ENCODE measurements around the gene ALCAM. TPM values are rescaled to one million over a fixed set of nuclear protein-coding genes. Genes with fewer than 3 reads are reported as not detected.

ALCAM gene
- total RNA-seq, 1 donor from 2014 or later: 26.1 TPM

DNA sequence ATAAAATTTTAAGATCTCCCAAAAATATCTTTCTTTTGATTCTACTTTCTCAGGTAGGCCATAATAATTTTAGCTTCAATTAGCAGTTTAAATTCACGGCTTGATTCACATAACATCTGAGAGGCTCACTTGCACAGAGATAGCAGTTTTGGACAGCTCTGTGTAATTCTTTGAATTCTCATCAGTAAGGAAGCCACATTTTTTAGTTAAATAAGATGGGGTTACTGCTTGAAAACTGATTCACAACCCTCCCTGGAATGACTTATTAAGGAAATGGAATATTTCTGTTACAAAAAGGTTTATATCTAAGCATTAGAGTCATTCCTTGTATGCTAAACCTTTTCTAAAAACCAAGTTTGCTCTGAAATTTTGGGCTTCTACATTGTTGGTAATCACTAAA is 212.7 kb downstream of the ALCAM start:
- Histone ChIP-seq H3K9me3 (no peaks in the 10 kb centered on the region), H3K4me3 (no peak overlapping the region), H3K36me3 (peaks cover 0 to 6% of the 10 kb centered on the region in 2 donors), H3K4me1 (no peaks in the 10 kb centered on the region), H3K27me3 (no peaks in the 10 kb centered on the region), H3K27ac (no peak overlapping the region)
- TF ChIP-seq, protein P1, sequence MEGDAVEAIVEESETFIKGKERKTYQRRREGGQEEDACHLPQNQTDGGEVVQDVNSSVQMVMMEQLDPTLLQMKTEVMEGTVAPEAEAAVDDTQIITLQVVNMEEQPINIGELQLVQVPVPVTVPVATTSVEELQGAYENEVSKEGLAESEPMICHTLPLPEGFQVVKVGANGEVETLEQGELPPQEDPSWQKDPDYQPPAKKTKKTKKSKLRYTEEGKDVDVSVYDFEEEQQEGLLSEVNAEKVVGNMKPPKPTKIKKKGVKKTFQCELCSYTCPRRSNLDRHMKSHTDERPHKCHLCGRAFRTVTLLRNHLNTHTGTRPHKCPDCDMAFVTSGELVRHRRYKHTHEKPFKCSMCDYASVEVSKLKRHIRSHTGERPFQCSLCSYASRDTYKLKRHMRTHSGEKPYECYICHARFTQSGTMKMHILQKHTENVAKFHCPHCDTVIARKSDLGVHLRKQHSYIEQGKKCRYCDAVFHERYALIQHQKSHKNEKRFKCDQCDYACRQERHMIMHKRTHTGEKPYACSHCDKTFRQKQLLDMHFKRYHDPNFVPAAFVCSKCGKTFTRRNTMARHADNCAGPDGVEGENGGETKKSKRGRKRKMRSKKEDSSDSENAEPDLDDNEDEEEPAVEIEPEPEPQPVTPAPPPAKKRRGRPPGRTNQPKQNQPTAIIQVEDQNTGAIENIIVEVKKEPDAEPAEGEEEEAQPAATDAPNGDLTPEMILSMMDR (IDR thresholded peaks at IDR 0.05): no peak
- intact Hi-C loops (cut with DNase I): no loop called here
- DNase-seq (ENCODE audit: low spot score in 2 of 2): no peak

DNA sequence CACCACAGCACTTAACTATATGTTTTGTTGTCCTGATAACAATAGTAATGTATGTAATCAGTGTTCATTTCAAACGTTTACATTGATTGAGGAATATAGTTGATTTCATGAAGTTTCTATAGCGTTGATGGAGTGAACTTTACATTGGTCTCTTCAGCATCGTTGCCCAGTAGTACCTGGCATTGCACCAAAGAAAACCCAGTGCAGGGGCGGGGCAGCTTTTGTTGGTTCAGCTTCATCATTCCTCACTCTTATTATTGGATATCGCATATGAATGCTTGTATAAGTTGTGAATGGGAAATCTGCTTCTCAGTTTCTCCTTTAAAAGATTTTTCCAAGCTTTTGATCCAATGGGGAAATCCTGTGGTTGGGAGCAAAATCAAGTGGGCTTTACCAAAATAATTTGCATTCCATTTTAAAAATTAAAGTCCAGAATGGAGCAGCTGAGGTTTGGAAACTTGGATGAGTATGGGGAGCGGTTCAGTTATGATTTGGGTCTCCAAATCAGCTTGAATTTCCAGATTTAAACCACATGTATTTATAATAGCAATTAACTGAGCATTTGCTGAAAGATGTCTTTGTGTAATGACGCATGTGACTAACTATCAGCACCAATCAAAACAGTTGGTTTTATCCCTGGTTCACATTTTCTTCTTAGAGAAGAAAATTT is 213.7 kb downstream of the ALCAM start:
- Histone ChIP-seq H3K4me1 (no peaks in the 10 kb centered on the region), H3K9me3 (no peaks in the 10 kb centered on the region), H3K27ac (no peak overlapping the region), H3K27me3 (no peaks in the 10 kb centered on the region), H3K36me3 (peaks cover 0 to 6% of the 10 kb centered on the region in 2 donors), H3K4me3 (no peak overlapping the region)
- intact Hi-C loops (cut with DNase I): no loop called here
- DNase-seq (ENCODE audit: low spot score in 2 of 2): no peak
- TF ChIP-seq, protein P1 (IDR thresholded peaks at IDR 0.05): no peak

DNA sequence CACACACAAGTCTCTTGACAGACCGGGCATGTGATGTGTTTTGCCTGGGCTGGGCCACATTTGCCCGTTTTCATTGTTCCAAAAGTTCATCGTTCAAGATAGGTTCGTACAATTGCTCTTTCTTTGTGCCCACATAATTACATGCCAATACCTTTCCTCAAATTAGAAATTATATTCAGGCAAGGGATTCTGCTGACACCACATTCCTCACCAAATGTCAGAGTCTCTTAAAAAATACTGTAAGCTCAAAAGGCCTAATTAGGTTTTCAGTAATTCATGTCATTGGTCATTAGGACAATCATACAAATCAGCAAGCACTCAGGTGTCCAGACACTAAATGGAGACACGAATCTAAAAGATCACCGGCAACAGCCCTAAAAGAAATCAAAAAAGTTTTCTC is 215.3 kb downstream of the ALCAM start:
- no peaks in the 10 kb centered on the region for H3K27me3 ChIP-seq
- intact Hi-C loops (cut with DNase I): no loop called here
- TF ChIP-seq, protein P1 (IDR thresholded peaks at IDR 0.05): no peak
- DNase-seq (ENCODE audit: low spot score in 2 of 2): no peak
- H3K4me1 ChIP-seq: no peaks in the 10 kb centered on the region
- no peaks in the 10 kb centered on the region for H3K9me3 ChIP-seq
- H3K36me3 ChIP-seq: peaks cover 0 to under 1% of the 10 kb centered on the region in 2 donors
- H3K27ac ChIP-seq: no peak overlapping the region
- H3K4me3 ChIP-seq: no peak overlapping the region

DNA sequence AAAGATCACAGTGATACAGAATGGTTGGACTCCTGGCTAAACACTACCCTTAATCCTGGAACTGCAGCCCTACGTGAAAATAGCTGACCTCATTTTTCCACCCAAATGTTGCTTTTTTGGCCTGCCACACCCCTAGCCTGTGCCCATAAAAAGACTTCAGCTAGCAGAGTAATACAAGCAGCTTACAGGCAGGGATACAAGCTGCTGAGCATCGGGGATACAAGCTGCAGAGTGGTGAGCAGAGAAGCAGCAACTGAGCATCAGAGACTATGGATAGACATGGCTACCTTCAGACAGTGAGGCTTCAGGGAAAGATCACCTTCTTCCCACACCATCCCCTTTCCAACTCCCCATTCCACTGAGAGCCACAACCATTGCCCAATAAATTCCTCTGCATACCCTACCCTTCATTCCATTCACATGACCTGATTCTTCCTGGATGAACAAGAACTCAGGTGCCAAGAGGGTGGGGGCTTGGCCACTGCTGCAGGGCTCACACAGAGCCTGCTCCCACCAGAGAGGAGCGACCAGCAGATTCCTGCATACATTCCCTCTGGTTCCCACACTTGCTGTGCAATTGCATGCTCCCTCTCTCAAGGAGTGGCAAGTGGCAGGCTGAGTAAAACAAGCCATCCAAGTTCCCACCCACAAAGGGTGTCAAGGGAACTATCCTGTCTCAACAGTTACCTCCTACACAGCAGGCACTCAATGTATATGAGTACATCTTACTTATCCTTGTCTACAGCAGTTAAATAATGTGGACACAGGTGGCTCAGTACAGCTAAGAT is 217.5 kb downstream of the ALCAM start:
- DNase-seq (ENCODE audit: low spot score in 2 of 2): no peak
- Histone ChIP-seq H3K27me3 (no peaks in the 10 kb centered on the region), H3K9me3 (no peaks in the 10 kb centered on the region), H3K4me1 (no peaks in the 10 kb centered on the region), H3K4me3 (no peak overlapping the region), H3K36me3 (no peaks in the 10 kb centered on the region), H3K27ac (no peak overlapping the region)
- TF ChIP-seq, protein P1 (IDR thresholded peaks at IDR 0.05): no peak
- intact Hi-C loops (cut with DNase I): no loop called here

DNA sequence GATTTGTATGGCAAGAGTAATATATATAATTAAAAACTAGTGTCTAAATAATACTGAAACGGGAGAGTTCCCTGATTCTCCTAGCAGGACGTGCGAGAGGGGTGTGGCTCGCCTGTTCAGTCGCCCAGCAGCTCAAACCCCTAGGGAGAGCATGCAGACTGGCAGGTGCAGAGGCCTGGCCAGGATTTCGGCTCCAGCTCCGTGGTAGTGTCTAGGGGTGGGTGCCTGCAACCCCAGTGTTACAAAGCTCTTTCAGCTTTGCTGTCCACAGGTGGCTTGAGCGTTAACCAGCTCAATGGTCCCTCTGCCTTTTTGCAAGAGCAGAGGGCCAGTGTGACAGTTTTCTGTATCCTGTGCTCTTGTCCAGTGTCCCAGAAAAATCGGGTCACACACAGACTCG is 226.6 kb downstream of the ALCAM start:
- H3K27me3 ChIP-seq: no peaks in the 10 kb centered on the region
- H3K27ac ChIP-seq: no peak overlapping the region
- DNase-seq (ENCODE audit: low spot score in 2 of 2): no peak
- TF ChIP-seq, protein P1 (IDR thresholded peaks at IDR 0.05): no peak
- no peaks in the 10 kb centered on the region for H3K4me1 ChIP-seq
- H3K36me3 ChIP-seq: no peaks in the 10 kb centered on the region
- H3K9me3 ChIP-seq: no peaks in the 10 kb centered on the region
- intact Hi-C loops (cut with DNase I): no loop called here
- no peak overlapping the region for H3K4me3 ChIP-seq
